ENCODE results near the gene NME3. TPM values are rescaled to one million over a fixed set of nuclear protein-coding genes. Genes with fewer than 3 reads are reported as not detected.

The NME3 gene
- total RNA-seq, 1 donor from 2014 or later = 57.7 TPM

DNA sequence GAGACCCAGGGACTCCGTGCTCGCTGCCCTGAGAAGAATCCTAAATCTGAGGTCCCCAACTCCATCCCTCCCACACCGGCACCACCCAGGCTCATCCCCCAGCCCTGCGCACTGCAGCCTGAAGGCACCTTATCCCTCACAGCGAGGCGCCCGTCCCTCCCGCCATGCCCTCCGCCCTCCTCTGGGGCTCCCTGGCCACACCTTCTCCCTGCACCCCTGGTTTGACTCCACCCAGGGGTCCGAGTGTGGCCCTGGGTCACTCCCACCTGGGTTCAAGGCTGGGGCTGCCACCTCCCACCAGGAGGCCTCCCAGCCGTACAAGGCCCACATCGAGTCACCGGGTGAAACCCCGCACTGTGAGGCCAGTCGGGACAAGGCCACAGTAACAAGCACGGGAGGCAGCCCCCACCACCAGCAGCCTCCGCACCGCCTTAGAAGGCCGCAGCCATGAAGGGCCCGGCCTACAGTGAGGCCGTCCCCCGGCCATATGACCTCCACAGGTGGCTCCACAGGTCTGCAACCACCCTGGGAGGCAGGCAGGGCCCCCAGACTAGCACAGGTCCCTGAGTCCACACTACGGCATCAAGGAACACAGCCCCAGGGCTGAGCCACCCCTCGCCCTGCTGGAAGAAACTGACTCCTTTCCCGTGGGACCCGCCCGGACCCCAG lies 47.0 kb upstream of the NME3 start:
- Mint-ChIP-seq H3K27me3 (ENCODE audit: low read depth) (no peaks in the 10 kb centered on the region), H3K4me3 (no peak overlapping the region), H3K27ac (no peak overlapping the region), H3K36me3 (peaks cover 14% of the 10 kb centered on the region), H3K9me3 (no peaks in the 10 kb centered on the region), H3K4me1 (no peaks in the 10 kb centered on the region)
- DNase-seq (ENCODE audit: low spot score in 2 of 2, unreplicated experiment in 2 of 2) = no peak
- TF ChIP-seq, protein P1, sequence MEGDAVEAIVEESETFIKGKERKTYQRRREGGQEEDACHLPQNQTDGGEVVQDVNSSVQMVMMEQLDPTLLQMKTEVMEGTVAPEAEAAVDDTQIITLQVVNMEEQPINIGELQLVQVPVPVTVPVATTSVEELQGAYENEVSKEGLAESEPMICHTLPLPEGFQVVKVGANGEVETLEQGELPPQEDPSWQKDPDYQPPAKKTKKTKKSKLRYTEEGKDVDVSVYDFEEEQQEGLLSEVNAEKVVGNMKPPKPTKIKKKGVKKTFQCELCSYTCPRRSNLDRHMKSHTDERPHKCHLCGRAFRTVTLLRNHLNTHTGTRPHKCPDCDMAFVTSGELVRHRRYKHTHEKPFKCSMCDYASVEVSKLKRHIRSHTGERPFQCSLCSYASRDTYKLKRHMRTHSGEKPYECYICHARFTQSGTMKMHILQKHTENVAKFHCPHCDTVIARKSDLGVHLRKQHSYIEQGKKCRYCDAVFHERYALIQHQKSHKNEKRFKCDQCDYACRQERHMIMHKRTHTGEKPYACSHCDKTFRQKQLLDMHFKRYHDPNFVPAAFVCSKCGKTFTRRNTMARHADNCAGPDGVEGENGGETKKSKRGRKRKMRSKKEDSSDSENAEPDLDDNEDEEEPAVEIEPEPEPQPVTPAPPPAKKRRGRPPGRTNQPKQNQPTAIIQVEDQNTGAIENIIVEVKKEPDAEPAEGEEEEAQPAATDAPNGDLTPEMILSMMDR (IDR thresholded peaks at IDR 0.05; ENCODE audit: unreplicated experiment) = no peak

DNA sequence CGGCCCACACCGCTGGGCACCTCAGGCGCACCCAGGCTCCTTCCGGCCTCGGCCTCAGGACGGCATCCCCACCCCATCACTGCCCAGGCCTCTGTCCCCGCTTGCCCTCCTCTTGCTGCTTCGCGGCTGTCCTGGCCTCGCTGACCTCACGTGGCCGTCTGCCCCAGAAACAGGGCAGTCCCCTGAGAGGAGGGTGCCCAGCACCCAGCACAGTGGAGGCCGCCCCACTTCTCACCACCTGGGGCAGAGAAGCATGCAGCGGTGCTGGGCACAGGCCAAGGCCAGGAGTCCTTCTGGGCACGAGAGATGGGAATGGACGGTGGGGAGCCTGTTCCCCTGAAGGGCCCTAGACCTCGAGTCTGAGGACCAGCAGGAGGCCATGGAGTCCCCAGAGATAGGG lies 46.4 kb upstream of the NME3 start:
- H3K4me3 Mint-ChIP-seq = no peak overlapping the region
- no peaks in the 10 kb centered on the region for H3K4me1 Mint-ChIP-seq
- TF ChIP-seq, protein P1 (IDR thresholded peaks at IDR 0.05; ENCODE audit: unreplicated experiment) = no peak
- no peaks in the 10 kb centered on the region for H3K27me3 Mint-ChIP-seq (ENCODE audit: low read depth)
- H3K36me3 Mint-ChIP-seq = peaks cover 14% of the 10 kb centered on the region
- H3K9me3 Mint-ChIP-seq = no peaks in the 10 kb centered on the region
- no peak overlapping the region for H3K27ac Mint-ChIP-seq
- no peak for DNase-seq (ENCODE audit: low spot score in 2 of 2, unreplicated experiment in 2 of 2)

DNA sequence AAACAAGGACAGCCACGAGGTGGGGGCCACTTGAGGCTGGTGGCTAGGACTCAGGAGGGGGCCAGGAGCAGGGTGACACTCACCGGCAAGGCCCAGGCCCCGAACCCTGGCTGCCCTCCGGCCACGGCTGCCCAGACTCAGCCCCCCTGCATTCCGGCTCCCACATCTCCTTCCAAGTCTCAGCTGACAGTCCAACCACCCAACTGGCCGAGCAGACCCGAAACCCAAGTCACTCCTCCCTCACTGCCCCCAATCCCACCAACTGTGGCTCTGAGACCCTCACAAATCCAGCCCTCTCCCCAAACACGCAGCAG lies 45.9 kb upstream of the NME3 start:
- H3K27me3 Mint-ChIP-seq (ENCODE audit: low read depth) = no peaks in the 10 kb centered on the region
- TF ChIP-seq, protein P1 (IDR thresholded peaks at IDR 0.05; ENCODE audit: unreplicated experiment) = no peak
- no peak for DNase-seq (ENCODE audit: low spot score in 2 of 2, unreplicated experiment in 2 of 2)
- H3K36me3 Mint-ChIP-seq = peaks cover 14% of the 10 kb centered on the region
- no peak overlapping the region for H3K4me3 Mint-ChIP-seq
- no peak overlapping the region for H3K27ac Mint-ChIP-seq
- no peaks in the 10 kb centered on the region for H3K9me3 Mint-ChIP-seq
- no peaks in the 10 kb centered on the region for H3K4me1 Mint-ChIP-seq

DNA sequence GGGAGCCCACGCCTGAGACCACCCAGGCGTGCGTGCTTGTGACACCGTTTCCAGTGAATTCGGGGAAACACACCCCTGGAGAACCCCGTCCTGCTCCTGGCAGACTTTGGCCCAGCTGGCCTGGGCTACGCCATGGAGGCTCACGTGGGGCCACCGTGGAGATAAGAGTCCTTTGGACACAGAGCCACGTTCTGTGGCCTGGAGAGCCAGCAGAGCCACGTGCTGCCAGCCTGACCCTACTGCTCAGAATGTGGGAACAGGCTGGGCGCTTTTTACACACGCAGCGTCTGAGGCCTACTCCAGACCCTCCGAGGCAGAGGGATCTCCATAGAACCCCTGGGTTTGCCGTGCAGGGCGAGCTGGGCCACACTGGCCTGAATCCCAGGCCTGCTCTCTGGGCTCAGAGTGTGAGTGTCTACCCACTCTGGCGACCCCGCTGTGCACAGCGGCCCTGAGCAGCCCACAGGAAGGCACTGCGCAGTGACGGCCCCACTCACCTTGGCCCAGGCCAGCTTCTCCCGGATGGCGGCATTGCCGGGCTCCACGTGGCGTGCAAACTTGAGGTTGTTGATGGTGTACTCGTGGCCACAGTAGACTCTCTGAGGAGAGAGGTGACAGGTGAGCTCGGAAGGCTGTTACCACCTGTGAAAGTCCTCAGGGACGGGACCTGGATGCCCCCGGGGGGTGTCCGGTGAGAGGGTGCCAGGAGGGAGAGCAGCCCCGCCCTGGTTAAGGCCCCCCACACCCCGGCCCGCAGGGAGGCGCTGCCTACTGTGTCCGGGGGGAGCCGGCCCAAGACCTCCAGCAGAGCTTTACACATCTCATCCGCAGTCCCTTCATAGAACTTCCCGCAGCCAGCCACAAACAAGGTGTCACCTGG lies 45.3 kb upstream of the NME3 start:
- DNase-seq (ENCODE audit: low spot score in 2 of 2, unreplicated experiment in 2 of 2) = no peak
- Mint-ChIP-seq H3K27me3 (ENCODE audit: low read depth) (no peaks in the 10 kb centered on the region), H3K4me1 (no peaks in the 10 kb centered on the region), H3K36me3 (peaks cover 14% of the 10 kb centered on the region), H3K27ac (no peak overlapping the region), H3K9me3 (no peaks in the 10 kb centered on the region), H3K4me3 (no peak overlapping the region)
- TF ChIP-seq, protein P1 (IDR thresholded peaks at IDR 0.05; ENCODE audit: unreplicated experiment) = no peak

DNA sequence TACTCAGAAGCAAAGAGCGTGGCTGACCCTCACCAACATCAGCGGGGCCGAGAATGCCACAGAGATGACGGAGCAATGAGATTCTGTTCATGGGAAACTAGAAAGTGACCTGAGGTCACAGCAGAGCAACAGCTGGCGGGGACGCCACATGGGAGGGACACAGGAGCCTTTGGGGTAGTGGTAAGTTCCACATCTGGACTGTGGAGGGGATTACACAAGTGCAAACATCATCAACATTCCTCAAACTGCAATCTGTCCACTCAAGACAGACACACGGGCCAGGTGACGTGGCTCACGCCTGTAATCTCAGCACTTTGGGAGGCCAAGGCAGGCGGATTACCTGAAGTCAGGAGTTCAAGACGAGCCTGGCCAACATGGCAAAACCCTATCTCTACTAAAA lies 44.1 kb upstream of the NME3 start:
- TF ChIP-seq, protein P1 (IDR thresholded peaks at IDR 0.05; ENCODE audit: unreplicated experiment) = no peak
- H3K4me3 Mint-ChIP-seq = no peak overlapping the region

More for the DNA sequence above, 44.1 kb upstream of the NME3 start:
- Mint-ChIP-seq H3K4me1 (no peaks in the 10 kb centered on the region), H3K9me3 (no peaks in the 10 kb centered on the region), H3K27ac (no peak overlapping the region), H3K27me3 (ENCODE audit: low read depth) (no peaks in the 10 kb centered on the region), H3K36me3 (peaks cover 14% of the 10 kb centered on the region)
- no peak for DNase-seq (ENCODE audit: low spot score in 2 of 2, unreplicated experiment in 2 of 2)

All from mesothelial cell of epicardium (in vitro differentiated cells).